Dedifferentiated amniotic fluid mesenchymal stem cell (primary cell): ENCODE measurements around the gene PPA2.
"Not testable (repeated sequence)": the region's sequence is repeated elsewhere in the genome, so short reads cannot be mapped to it uniquely, and the experiment has no call there.

ENCODE experiments used
- DNase-seq: peaks from one replicate; pipeline ENCODE4 v3.0.0-alpha.2; 2016; ENCODE audit errors: extremely low spot score

PPA2 gene

DNA sequence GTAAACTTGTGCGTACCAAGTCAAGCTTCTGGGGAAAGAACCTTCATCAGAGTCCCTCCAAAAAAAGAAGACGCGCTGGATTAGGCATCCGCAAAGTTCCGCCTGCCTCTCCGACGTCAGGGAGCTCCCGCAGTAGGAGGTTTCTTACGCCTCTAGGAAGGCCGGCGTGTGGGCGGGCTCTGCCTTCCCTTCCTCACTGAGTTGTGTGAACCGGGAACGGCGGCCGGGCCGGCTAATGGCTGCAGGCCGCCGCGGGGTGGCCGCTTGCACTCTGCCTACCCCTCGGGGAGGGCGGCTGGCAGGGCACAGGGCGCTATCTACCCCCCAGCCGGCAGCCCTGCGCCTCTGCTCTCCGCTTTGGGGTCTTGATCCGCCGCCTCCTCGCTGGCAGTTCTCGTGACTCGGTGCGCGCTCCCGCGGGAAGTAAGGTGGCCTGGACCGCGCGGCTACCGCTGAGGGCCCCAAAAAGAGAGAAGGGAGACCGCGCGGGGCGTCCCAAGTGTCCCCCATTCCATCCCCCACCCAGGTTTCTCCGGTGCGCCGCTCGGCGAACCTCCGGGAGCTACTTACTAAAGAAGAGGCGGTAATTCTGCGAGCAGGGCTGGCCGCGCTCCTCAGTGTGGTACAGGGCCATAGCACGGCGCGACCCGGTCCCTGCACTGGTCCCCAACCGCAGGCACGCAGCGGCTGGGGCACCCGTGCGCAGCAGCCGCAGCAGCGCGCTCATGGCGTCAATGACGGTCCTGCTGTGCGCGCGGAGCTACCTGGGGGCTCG lies at the start of gene PPA2:
PPA2 (minus strand) TSS at position 739 of the 775 bp plus-strand sequence; CDS start at position 727, 12 bp downstream.
- peak; percentile 86 for DNase-seq

DNA sequence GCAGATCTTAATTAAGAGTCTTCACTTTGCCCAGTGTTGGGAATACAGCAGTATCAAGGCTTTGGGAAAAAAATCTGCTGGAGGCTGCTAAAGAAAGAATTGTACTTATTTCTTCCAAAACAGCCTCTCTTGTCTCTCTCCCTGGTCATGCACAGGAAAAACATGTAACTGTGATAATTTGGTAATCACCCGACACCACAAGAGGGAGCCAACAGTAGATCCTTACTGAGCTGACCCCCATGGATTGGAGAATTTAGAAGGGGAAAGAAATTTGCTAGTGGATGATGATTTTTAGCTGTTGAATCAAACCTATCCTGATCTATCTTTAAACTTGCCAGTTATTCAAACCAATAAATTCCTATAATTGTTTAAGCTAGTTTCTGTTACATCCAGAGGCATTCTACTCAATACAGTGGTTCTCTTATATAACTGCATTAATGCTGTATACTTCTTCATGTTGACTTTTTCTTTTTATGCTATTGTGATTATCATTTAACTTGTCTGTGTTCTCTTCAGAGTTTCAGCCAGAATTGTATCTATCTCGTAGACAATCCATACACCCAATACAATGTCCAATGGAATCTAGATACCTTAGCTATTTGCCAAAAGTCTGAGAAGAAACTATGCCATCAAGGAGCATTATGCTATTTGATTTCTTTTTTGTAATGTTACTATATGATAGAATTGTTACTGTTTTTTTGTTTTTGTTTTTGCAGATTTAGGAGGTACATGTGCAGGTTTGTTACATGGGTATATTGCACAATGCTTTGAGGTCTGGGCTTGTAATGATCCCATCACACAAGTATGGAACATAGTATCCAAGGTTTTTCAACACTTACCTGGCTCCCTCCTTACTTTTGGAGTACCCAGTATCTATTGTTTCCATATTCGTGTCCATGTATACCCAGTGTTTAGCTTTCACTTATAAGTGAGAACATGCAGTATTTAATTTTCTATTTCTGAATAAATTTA lies 47.2 kb upstream of the PPA2 start:
- DNase-seq = no peak

DNA sequence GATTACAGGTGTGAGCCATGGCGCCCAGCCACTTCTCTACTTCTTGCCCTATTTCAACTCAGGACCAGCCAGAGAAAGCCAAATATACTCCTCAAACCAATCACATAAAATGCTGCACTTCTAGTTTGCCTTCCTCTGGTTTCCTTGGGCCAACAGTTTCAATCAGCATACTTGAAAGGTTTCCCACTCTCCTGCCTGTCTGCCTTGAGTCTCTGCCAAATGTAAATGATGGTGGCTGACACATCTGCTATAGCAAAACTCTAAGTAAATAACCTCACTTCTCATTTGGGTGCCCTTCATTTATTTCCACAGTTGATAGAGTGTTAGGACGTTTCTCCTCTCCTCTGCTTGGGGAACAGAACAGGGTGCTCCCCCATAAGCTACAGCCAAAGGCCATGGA lies 36.4 kb upstream of the PPA2 start:
- no peak for DNase-seq

DNA sequence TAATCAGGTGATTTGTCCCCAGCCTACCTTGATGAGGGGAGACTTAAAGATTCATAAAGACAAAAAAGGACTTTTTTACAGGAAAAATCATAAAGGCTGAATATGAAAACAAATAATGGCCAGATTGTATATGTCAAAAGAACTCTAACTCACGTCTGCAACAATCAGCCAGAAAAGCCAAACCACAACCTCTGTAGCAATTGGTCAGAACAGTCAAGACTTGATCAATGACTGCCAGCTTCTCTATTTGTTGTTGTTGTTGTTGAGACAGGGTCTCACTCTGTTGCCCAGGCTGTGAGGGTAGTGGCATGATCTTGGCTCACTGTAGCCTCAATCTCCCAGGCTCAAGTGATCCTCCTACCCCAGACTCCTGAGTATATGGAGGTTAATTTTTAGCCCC lies 35.9 kb upstream of the PPA2 start:
- no peak for DNase-seq

DNA sequence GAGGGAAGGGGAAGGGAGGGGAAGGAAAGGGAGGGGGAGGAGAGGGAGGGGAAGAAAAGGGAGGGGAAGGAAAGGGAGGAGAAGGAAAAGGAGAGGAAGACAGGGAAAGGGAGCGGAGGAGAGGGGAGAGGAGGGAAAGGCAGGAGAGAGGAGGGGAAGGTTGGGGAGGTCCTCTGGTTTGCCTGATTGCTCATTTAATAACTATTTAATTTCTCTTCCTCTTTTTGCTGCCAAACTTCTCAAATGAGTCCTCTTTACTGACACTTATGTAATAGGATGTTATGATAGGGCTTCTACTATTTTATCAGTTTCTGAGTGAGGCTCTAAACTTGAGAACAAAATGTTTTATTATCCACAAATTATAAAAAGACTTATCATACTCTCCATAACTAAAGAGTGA lies 35.4 kb upstream of the PPA2 start:
- no peak for DNase-seq

DNA sequence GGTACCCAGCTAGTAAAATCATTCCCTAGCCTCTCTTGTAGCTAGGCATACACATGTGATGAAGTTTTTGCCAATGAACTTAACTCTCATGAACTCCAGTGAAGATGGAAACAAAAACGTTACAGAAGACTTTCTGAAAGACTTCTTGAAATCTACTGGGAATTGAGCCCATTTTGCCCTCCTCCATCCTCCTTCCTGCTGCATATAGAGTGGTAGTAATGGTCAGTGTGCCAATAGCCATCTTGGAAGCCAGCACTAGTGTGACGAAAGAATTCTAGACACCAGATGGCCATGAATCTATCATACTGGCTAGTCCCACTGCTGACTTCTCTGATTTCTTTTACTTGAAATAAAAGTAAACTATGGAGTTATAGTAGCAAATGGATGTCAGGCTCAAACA lies 30.9 kb upstream of the PPA2 start:
- DNase-seq = no peak

DNA sequence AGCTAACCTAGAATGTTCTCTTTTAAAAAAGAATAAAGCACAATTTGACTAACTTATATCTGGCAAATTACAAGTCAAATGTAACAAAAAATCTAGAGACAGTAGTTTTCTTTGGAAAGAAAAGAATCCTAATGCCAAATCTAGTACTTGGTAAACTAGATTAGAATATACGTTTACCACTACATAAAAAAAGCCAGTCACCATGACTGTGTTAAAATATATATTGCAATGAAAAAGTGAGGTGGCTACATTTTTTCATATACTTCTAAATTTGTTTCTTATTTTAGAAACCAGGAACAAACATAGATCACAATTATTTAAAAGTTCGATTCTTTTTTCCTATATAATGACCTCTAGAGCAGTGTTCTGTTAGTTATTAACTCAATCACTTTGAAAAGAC lies 29.6 kb upstream of the PPA2 start:
- DNase-seq = no peak

DNA sequence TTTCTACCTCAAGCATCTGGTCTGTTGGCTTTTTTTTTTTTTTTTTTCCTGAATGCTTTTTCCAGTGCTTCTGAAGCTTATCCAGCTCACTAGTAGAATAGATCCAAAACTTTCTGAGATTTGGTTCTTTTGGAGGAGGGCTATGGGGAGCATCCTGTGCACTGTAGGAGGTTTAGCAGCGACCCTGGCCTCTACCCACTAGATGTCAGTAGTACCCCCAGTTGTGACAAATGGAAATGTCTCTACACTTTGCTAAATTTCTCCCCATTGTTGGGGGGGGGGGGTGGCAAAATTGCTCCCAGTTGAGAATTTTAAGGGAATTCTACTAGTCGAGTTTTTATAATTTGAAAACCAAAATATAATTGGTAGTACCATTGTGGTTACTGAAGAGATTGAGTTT lies 23.0 kb upstream of the PPA2 start:
- no peak for DNase-seq

DNA sequence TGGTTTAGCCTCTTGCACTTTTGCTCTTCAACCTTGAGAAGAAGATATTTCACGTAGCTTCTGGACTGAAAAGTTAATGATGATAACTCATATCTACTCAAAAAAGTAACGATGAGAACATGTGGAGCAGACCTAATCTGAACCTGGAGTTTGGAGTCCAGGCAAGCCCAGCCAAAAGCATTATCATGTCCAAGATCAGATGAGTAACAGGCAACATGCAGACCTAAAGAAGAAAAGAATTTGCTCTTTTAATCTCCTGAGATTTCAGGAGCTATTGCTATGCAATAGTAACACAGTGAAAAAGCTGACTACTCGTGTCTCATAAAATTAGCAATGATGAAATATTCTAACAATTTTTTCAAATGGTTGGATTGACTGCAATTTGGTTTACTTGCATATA lies 21.8 kb upstream of the PPA2 start:
- no peak for DNase-seq

DNA sequence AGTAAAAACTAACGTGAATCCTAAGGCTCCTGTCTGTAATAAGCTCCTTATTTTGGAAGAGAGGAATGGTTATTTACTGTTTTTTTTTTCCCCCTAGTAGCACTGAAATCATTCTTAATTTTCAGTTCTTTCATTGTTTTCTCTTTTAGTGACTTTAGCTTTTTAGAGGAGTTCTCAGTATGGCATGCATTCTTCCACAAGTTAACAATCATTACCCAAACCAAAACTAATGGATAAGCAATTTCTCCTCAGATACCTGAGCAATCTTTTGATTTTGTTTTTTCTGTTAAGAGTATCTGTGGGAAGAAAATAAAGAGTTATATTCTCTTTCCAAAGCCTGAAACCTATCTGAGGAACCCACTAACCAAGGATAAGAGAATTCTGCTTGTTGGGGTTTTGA lies 16.7 kb upstream of the PPA2 start:
- no peak for DNase-seq

DNA sequence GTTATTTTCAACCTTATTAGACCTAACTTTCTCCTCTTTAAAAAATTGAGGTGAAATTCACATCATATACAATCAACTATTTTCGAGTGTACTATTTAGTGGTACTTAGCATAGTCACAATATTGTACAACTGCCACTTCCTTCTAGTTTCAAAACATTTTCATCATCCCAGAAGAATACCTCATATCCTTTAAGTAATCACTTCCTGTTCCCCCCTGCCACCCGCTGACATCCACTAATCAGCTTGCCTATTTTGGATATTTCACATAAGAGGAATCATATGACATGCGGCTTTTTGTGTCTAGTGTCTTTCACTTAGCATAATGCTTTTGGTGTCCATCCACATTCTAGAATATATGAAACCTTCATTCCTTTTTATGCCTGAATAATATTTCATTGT lies 10.0 kb upstream of the PPA2 start:
- DNase-seq = no peak

DNA sequence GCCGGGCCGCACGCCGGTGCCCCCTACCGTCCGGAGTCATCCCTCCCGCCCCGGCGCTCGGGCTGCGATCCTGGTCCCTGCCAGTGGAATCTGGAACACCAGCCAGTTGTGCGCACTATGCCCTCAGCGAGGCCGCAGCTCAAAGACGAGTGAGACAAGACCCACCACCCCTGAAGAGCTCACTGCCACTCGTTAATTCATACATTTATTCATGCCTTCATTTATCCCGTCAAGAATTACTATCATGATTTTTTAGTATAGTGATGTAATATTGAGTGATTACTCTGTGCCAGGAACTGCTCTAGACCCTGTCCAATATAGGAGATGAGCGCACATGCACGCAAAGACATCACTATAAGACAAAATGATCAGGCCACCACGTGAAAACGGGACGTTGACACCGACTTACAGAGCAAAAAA lies 247 bp upstream of the PPA2 start:
- DNase-seq = peak; percentile 73

DNA sequence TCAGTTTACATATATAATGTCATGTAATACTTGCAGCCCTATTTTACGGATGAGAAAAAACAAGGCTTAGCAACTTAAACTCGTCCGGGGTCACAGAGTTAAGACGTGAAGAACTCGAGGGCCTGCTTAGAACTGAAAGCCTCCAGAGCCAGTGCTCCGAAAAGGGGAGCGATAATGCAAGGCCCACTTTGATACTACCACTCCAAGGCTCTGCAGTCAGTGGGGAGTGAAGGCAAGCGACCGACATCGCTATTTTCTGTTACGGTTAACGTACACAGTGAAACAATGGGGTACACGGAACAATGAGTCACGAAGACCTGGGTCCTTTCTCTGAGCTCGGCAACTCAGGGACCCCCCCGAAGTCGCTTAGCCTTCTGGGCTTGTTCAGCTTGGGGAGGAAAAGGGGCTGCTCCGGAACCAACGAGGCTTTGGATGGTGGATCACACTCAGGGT lies 965 bp downstream of the PPA2 start:
- DNase-seq = no peak

DNA sequence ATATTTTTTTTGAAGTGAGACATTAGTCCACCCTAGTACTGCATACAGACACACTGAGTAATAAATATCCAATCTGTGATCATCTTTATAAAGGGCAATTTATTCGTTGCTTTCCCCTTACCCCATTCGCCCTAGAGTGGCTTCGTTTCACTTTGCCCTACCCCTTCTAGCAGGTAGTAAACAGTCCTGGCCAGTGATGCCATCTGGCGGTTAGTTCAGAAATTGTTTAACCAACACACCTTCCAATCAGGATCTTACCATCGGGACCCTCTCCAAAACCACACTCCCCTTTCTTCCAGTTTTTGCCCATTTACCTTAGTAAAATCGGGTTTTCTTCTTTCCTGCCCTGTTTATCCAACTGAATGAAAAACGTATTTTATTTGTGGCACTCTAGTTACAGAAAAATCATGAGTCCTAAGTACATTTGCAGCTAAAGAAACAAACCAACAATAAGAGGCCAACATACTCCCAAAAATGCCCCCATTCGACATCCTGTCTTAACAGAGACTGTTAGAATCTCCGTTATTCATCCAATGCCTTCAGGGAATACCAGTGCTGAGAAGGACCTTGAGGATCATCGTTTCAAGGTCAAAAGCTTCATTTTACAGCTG lies 2.2 kb downstream of the PPA2 start:
- peak; percentile 79 for DNase-seq

DNA sequence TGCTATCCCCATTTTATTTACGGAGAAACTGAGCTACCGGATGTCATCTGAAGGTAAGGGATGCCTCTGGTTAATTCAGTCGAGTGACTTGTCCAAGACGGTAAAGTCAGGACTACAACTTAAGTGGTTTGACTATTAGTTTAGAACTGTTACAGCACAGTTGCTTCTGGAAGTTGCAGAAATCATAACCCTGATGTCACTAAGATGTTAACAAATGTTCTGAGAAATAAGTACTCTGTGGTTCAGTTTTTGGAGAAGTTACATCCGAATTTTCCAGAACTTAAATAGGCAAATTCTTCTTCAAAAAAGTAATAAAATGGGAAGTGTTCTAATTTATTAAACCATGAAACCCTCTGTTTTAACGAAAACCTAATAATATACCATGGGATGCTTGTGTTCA lies 3.1 kb downstream of the PPA2 start:
- DNase-seq = no peak

DNA sequence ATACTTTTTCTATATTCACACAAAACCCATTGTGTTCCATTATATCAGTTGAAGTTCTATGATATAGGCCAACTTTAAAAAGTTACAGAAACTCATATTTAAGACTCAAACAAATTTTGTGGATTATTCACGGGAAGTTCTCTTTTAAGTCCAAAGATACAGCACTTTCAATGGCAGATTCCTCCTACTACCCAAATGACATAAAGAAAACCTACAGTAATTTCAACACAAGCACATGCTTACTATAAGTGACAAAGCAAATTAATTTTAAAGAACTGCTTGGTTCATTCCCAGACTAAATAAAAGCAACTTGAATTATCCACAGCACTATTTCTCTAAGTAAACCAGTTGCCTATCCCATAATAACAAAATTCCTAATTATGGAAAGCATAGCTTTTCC lies 4.1 kb downstream of the PPA2 start:
- no peak for DNase-seq

DNA sequence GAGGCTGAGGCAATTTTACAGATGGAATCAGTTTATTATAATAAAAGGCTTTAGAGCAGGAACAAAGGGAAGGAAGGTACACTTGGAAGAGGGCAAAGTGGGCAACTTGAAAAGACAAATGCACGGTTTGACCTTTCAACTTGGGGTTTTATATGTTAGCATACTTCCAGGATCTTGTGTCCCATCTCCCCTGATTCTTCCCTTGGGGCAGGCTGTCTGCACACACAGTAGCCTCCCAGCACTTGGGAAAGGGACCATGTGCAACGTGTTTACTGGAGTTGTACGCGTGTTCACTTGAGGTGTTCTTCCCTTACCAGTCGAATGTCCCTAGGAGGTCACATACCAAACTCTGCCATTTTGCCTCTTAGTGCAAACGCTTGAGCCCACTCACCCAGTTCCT lies 7.3 kb downstream of the PPA2 start:
- no peak for DNase-seq

DNA sequence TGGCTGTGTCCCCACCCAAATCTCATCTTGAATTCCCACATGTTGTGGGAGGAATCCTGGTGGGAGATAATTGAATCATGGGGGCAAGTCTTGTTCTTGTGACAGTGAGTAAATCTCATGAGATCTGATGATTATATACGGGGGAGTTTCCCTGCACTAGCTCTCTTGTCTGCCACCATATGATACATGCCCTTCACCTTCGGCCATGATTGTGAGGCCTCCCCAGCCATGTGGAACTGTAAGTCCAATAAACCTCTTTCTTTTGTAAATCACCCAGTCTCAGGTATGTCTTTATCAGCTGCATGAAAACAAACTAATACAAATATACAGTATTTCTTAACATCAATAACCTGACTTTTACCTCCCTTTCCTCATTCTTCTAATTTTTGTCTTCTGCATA lies 9.3 kb downstream of the PPA2 start:
- not testable (repeated sequence) for DNase-seq

DNA sequence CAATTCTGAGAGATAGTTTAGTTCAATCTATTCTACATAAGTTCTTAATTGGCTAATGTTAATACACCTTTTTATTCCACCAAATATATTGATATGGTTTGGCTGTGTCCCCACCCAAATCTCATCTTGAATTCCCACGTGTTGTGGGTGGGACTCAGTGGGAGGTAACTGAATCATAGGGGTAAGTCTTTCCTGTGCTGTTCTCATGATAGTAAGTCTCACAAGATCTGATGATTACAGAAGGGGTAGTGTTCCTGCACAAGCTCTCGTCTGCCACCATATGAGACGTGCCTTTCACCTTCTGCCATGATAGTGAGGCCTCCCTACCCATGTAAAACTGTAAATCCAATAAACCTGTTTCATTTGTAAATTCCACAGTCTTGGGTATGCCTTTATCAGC lies 11.3 kb downstream of the PPA2 start:
- no peak for DNase-seq

DNA sequence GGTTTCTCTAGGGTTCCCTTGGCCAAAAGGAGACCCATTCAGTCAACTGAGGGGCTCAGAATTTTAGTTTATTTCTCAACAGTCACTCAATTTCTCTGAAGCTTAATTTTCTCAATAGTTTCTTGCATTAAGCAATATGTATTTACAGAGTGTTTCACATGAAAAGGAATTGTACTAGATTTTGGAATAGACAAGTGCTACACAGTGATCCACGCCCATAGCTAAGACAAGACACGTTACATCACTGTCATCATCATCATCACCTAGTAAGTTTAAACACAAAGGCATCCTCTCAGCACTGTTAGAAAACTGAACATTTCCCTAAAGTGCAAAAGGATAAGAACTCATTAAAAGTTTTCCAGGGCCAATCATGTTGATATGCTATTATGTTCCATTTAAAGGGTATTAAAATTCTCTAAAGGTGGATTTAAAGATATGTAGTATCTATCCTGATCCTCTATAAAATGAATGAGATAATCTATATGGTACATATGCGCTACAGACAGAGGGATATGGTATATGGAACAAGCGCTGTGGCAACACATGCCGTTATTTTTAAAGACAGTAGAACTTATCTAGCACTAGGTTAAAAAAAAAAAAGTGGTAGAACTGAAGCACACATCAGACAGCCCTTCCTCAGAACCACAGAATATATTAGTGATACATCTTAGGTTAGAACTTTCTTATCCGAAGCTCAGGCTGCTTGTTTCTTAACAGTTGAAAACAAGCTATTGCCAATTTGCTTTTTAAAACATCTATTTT lies 12.1 kb downstream of the PPA2 start:
- no peak for DNase-seq

DNA sequence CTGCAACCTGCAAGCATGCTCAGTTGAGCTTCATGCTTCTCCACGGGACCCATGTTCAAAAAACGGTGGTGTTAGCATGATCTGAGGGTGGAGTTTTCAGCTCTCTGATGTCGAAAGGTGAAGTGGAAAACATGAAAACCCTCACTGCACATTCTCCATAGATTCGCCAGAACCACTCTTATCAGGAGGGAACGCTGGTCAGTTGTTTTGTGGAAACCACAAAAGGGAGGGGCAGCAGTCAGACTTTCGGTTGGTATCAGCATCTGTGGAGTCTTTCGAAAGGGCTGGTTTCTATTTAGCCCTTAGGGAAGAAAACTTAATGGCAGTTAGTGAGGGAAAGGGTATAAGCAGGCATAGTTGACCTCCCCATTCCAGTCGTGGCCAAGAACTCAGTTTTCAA lies 12.6 kb downstream of the PPA2 start:
- no peak for DNase-seq

DNA sequence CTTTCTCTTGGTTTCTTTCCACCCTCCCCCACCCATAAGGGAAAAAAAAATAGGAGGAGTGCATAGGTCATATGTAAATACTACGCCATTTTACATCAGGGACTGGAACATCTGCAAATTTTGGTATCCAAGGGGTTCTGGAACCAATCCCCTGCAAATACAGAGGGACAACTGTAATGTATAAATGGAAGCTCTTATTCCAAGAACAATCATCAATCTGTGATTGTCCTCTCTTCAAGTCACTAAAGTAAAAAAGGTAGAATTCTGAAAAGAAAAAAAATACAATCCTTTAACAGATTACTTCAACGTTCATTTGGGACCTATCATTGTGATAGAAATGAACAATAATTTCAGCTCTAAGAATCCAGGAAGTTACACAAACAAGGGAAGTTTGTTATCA lies 13.6 kb downstream of the PPA2 start:
- no peak for DNase-seq
